Vagina (tissue), 2 donors: ENCODE data around the gene TLE7. TPM values are rescaled to one million over a fixed set of nuclear protein-coding genes. Genes with fewer than 3 reads are reported as not detected.
A peak's percentile ranks its signal among the peaks of the same experiment; 100 is the strongest.

Source experiments
- DNase-seq, 2 donors: peaks; one replicate each; pipeline ENCODE4 v3.0.0-alpha.2; 2017; ENCODE audit errors: extremely low spot score in 2 of 2
- H3K27ac ChIP-seq: fragments of 200-600 bp; sonication (generic); one replicate; pipeline ENCODE4 v1.5.1; 2019
- H3K27me3 ChIP-seq: fragments of 200-600 bp; sonication (generic); one replicate; pipeline ENCODE4 v1.5.1; 2019
- H3K36me3 ChIP-seq, 2 donors: fragments of 200-600 bp; sonication (generic); one replicate each; pipeline ENCODE4 v1.5.1; 2017 to 2019
- H3K4me1 ChIP-seq: fragments of 200-600 bp; sonication (generic); one replicate; pipeline ENCODE4 v1.5.1; 2019
- H3K4me3 ChIP-seq, 2 donors: fragments of 200-600 bp; sonication (generic); 1 replicate in 1 of 2; 2 replicates in 1 of 2; pipeline ENCODE4 v1.5.1; 2016 to 2019
- H3K9me3 ChIP-seq: fragments of 200-600 bp; sonication (generic); one replicate; pipeline ENCODE4 v1.5.1; 2019
- POLR2A ChIP-seq, 2 donors: fragments of 450-650 bp; IDR thresholded peaks; one replicate each; pipeline ENCODE4 v1.6.1; 2017; ENCODE audit warnings: antibody characterized with exemption in 2 of 2, mild to moderate bottlenecking in 2 of 2, moderate library complexity in 2 of 2
- POLR2AphosphoS5 ChIP-seq, 2 donors: sonication (generic); formaldehyde crosslinking; IDR thresholded peaks; one replicate each; pipeline ENCODE4 v1.9.0; 2017; ENCODE audit warnings: antibody characterized with exemption in 2 of 2, mild to moderate bottlenecking in 2 of 2, low read depth in 1 of 2; ENCODE audit not compliant: insufficient read depth in 1 of 2
- intact Hi-C: fragments of 100-400 bp; cut with DNase I; formaldehyde crosslinking; loops from one replicate; pipeline ENCODE4 v1.15.1; 2023
- total RNA-seq: library from RNA; depleted of rRNA; stranded (reverse); fragments of >200 nt; gene quantifications from one replicate; pipeline ENCODE4 v1.2.3, GENCODE V29; 2016
- TF ChIP-seq, protein P1 (sequence below), 3 experiments: fragments of 450-650 bp in 2 of 3; fragments of 200-600 bp in 1 of 3; sonication (generic) in 1 of 3; IDR thresholded peaks; one replicate each; pipeline ENCODE4 v1.5.1; 2017 to 2019; ENCODE audit warnings: antibody characterized with exemption in 3 of 3, mild to moderate bottlenecking in 2 of 3, moderate library complexity in 2 of 3

Gene TLE7
- total RNA-seq, 1 donor from 2014 or later = not detected

- H3K9me3 ChIP-seq = peaks cover 27% of the 10 kb centered on the region
- TF ChIP-seq POLR2AphosphoS5 (IDR thresholded peaks at IDR 0.05; ENCODE audit: insufficient read depth in 1 of 2, low read depth in 1 of 2) (no peak), POLR2A (IDR thresholded peaks at IDR 0.05) (no peak)
- TF ChIP-seq, protein P1, sequence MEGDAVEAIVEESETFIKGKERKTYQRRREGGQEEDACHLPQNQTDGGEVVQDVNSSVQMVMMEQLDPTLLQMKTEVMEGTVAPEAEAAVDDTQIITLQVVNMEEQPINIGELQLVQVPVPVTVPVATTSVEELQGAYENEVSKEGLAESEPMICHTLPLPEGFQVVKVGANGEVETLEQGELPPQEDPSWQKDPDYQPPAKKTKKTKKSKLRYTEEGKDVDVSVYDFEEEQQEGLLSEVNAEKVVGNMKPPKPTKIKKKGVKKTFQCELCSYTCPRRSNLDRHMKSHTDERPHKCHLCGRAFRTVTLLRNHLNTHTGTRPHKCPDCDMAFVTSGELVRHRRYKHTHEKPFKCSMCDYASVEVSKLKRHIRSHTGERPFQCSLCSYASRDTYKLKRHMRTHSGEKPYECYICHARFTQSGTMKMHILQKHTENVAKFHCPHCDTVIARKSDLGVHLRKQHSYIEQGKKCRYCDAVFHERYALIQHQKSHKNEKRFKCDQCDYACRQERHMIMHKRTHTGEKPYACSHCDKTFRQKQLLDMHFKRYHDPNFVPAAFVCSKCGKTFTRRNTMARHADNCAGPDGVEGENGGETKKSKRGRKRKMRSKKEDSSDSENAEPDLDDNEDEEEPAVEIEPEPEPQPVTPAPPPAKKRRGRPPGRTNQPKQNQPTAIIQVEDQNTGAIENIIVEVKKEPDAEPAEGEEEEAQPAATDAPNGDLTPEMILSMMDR (IDR thresholded peaks at IDR 0.05) = no peak
Measured at GRCh38 chr16:71453036-71453435, 11.2 kb upstream of the TLE7 start.

GRCh38 chr16:71449020-71449419 is 7.2 kb upstream of the TLE7 start:
- no peak for DNase-seq
- Histone ChIP-seq H3K36me3 (peaks cover 29 to 60% of the 10 kb centered on the region in 2 donors), H3K27ac (no peak overlapping the region), H3K4me1 (no peaks in the 10 kb centered on the region), H3K27me3 (no peaks in the 10 kb centered on the region), H3K9me3 (peaks cover 57% of the 10 kb centered on the region), H3K4me3 (peak overlapping the region in 1 of 2 donors; percentile 1)
- intact Hi-C loops = no loop called here
- TF ChIP-seq POLR2AphosphoS5 (IDR thresholded peaks at IDR 0.05; ENCODE audit: insufficient read depth in 1 of 2, low read depth in 1 of 2) = no peak
- TF ChIP-seq, protein P1 (IDR thresholded peaks at IDR 0.05) = no peak
- TF ChIP-seq POLR2A (IDR thresholded peaks at IDR 0.05) = no peak

More at GRCh38 chr16:71453036-71453435, 11.2 kb upstream of the TLE7 start:
- no peak overlapping the region for H3K27ac ChIP-seq
- no peak overlapping the region for H3K4me3 ChIP-seq
- no peaks in the 10 kb centered on the region for H3K27me3 ChIP-seq
- DNase-seq = no peak
- intact Hi-C loops = no loop called here
- H3K36me3 ChIP-seq = peaks cover 30 to 87% of the 10 kb centered on the region in 2 donors
- no peaks in the 10 kb centered on the region for H3K4me1 ChIP-seq

DNA sequence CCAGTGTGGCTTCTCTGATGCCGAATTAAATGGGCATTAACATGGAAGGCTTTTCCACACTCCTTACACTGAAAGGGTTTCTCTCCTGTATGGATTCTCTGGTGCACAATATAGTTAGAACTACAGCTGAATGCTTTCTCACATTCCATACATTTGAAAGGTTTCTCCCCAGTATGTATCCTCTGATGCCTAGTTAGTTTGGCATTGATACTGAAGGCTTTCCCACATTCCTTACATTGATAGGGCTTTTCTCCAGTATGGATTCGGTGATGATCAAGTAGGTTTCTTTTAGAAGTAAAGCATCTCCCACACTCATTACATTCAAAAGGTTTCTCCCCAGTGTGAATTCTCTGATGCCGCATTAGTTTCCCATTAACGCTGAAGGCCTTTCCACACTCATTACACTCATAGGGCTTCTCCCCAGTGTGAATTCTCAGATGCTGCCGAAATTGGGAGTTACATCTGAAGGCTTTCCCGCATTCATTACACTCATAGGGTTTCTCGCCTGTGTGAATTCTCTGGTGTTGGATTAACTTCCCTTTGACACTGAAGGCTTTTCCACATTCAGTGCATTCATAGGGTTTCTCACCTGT is 6.5 kb upstream of the TLE7 start:
- intact Hi-C loops = no loop called here
- no peak for DNase-seq
- Histone ChIP-seq H3K4me3 (peak overlapping the region in 1 of 2 donors; percentile 13), H3K36me3 (peaks cover 28 to 53% of the 10 kb centered on the region in 2 donors), H3K27me3 (no peaks in the 10 kb centered on the region), H3K9me3 (peaks cover 62% of the 10 kb centered on the region), H3K27ac (no peak overlapping the region), H3K4me1 (no peaks in the 10 kb centered on the region)
- TF ChIP-seq POLR2A (IDR thresholded peaks at IDR 0.05) (no peak), POLR2AphosphoS5 (IDR thresholded peaks at IDR 0.05; ENCODE audit: insufficient read depth in 1 of 2, low read depth in 1 of 2) (no peak)
- TF ChIP-seq, protein P1 (IDR thresholded peaks at IDR 0.05) = no peak

GRCh38 chr16:71443714-71444113 is 1.9 kb upstream of the TLE7 start:
- intact Hi-C loops = no loop called here
- TF ChIP-seq POLR2A (IDR thresholded peaks at IDR 0.05) = no peak
- TF ChIP-seq, protein P1 (IDR thresholded peaks at IDR 0.05) = no peak
- TF ChIP-seq POLR2AphosphoS5 (IDR thresholded peaks at IDR 0.05; ENCODE audit: insufficient read depth in 1 of 2, low read depth in 1 of 2) = no peak

GRCh38 chr16:71441348-71442050 is 355 bp downstream of the TLE7 start:
- DNase-seq = no peak
- H3K4me3 ChIP-seq = no peak overlapping the region
- no peak overlapping the region for H3K27ac ChIP-seq
- H3K27me3 ChIP-seq = no peaks in the 10 kb centered on the region
- peaks cover 20% of the 10 kb centered on the region for H3K9me3 ChIP-seq
- TF ChIP-seq POLR2AphosphoS5 (IDR thresholded peaks at IDR 0.05; ENCODE audit: insufficient read depth in 1 of 2, low read depth in 1 of 2) (no peak), POLR2A (IDR thresholded peaks at IDR 0.05) (no peak)
- TF ChIP-seq, protein P1 (IDR thresholded peaks at IDR 0.05) = no peak
- no peaks in the 10 kb centered on the region for H3K36me3 ChIP-seq
- intact Hi-C loops = no loop called here
- no peaks in the 10 kb centered on the region for H3K4me1 ChIP-seq

More at GRCh38 chr16:71443714-71444113, 1.9 kb upstream of the TLE7 start:
- DNase-seq = peak in 1 of 2 donors; percentile 75
- peaks cover 2 to 7% of the 10 kb centered on the region in 2 donors for H3K36me3 ChIP-seq
- H3K27ac ChIP-seq = no peak overlapping the region
- peaks cover 42% of the 10 kb centered on the region for H3K9me3 ChIP-seq
- no peaks in the 10 kb centered on the region for H3K4me1 ChIP-seq
- no peak overlapping the region for H3K4me3 ChIP-seq
- no peaks in the 10 kb centered on the region for H3K27me3 ChIP-seq
